ENCODE data around the gene CA10. TPM values are rescaled to one million over a fixed set of nuclear protein-coding genes. Genes with fewer than 3 reads are reported as not detected.

Gene CA10
- total and polyA plus RNA-seq, 4 donors, result not detected

DNA sequence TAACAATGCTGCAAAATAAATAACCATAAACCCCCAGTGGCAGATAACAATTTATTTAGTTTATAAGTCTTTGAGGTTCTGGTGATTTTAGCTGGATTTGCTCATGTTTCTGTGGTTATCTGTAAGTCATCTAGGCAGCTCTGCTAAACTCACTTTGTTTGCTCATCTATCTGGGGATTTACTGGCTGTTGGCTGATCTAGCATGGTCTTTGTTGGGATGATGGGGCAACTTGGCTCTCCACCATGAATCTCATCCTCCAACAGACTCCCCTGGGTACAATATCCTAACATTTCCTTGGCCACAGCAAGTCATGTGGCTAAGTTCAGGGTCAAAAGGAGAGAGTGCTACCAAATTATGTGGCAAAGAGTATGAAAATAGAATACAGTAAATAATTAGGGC lies 359.3 kb downstream of the CA10 start:
- ATAC-seq (ENCODE audit: low FRiP score) (no peak), DNase-seq (no peak)
- Histone ChIP-seq H3K4me1 (ENCODE audit: control insufficient read depth in 1 of 2, insufficient read depth in 2 of 2, low read length in 2 of 2) (no peaks in the 10 kb centered on the region), H3K27ac (ENCODE audit: low read depth in 1 of 2, low read length in 2 of 2) (no peak overlapping the region), H3K27me3 (ENCODE audit: control insufficient read depth in 1 of 2, insufficient read depth in 2 of 2, low read length in 1 of 2) (peaks cover 0 to 1% of the 10 kb centered on the region in 2 donors), H3K4me3 (ENCODE audit: low read length in 2 of 2) (no peak overlapping the region), H3K9me3 (ENCODE audit: control insufficient read depth, low read length) (no peaks in the 10 kb centered on the region), H3K36me3 (ENCODE audit: control insufficient read depth in 1 of 2, insufficient read depth in 2 of 2, low read length in 1 of 2) (no peaks in the 10 kb centered on the region)
- intact Hi-C loops (cut with DNase I), result no loop called here

DNA sequence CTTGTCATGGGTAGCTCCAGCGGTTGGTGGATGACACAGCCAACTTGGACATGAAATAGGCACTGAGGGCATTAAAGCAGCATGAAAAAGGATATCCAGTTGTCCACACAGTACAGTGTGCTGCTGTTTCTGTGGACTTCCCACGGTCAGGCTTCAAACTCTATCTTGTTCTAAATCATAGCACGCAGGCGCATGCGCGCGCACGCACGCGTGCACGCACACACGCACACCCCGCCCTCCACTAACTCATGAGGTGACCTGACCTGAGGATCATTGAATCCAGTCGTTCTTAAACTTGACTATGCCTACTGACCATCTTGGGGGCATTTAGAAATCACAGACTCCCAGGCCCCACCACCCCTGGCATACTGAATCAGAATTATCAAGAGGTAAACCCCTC lies 361.4 kb downstream of the CA10 start:
- H3K27me3 ChIP-seq (ENCODE audit: control insufficient read depth in 1 of 2, insufficient read depth in 2 of 2, low read length in 1 of 2), result peaks cover 0 to 1% of the 10 kb centered on the region in 2 donors
- intact Hi-C loops (cut with DNase I), result no loop called here
- H3K27ac ChIP-seq (ENCODE audit: low read depth in 1 of 2, low read length in 2 of 2), result no peak overlapping the region
- WGBS, 2 donors, result 93 to 94% methylated on average over 14 of the region's 14 CpGs
- no peak overlapping the region for H3K4me3 ChIP-seq (ENCODE audit: low read length in 2 of 2)
- ATAC-seq (ENCODE audit: low FRiP score) (no peak), DNase-seq (no peak)
- H3K4me1 ChIP-seq (ENCODE audit: control insufficient read depth in 1 of 2, insufficient read depth in 2 of 2, low read length in 2 of 2), result no peaks in the 10 kb centered on the region
- no peaks in the 10 kb centered on the region for H3K36me3 ChIP-seq (ENCODE audit: control insufficient read depth in 1 of 2, insufficient read depth in 2 of 2, low read length in 1 of 2)
- peaks cover 2% of the 10 kb centered on the region for H3K9me3 ChIP-seq (ENCODE audit: control insufficient read depth, low read length)

DNA sequence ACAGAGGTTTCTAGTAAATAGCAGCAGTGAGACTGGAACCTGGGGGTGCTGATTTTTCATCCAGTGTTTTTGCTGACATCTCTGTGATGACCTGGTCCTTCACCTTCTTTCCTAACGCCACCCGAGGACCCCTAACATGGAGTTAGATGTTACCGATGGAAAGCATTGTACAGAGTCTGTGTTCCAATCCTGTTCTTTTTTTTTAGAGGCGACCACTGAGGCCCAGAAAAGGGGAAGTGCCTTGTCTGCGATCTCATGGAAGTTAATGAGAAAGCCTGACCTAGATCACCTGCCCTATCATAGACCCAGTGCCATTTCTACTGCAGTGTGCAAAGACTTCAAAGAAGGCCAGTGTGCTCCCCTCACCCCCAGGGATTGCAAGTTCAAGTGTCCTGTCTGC lies 362.5 kb downstream of the CA10 start:
- WGBS, 2 donors, result 90% methylated on average over 5 of the region's 5 CpGs
- Histone ChIP-seq H3K27ac (ENCODE audit: low read depth in 1 of 2, low read length in 2 of 2) (no peak overlapping the region), H3K36me3 (ENCODE audit: control insufficient read depth in 1 of 2, insufficient read depth in 2 of 2, low read length in 1 of 2) (no peaks in the 10 kb centered on the region), H3K27me3 (ENCODE audit: control insufficient read depth in 1 of 2, insufficient read depth in 2 of 2, low read length in 1 of 2) (peaks cover 0 to under 1% of the 10 kb centered on the region in 2 donors), H3K4me3 (ENCODE audit: low read length in 2 of 2) (no peak overlapping the region), H3K9me3 (ENCODE audit: control insufficient read depth, low read length) (peaks cover 2% of the 10 kb centered on the region), H3K4me1 (ENCODE audit: control insufficient read depth in 1 of 2, insufficient read depth in 2 of 2, low read length in 2 of 2) (no peaks in the 10 kb centered on the region)
- ATAC-seq (ENCODE audit: low FRiP score) (no peak), DNase-seq (no peak)
- intact Hi-C loops (cut with DNase I), result no loop called here

DNA sequence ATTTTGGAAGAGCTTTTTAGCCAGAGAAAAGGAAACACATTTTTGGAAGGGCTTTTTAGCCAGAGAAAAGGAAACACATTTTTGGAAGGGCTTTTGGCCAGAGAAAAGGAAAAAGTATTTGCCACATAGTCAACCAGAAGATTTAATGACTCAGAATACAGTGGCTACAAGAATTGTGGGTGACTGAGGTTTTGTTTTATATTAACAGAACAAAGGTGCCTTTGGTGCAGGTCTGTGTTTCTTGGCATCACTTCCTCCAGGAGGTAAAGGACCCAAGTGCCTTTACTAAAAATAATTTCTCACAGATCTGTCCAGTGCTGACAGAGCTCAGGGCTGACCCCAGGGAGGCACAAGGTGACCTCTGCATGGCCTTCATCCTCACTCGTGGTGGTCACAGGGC lies 363.1 kb downstream of the CA10 start:
- ATAC-seq (ENCODE audit: low FRiP score) (no peak), DNase-seq (no peak)
- Histone ChIP-seq H3K36me3 (ENCODE audit: control insufficient read depth in 1 of 2, insufficient read depth in 2 of 2, low read length in 1 of 2) (no peaks in the 10 kb centered on the region), H3K27me3 (ENCODE audit: control insufficient read depth in 1 of 2, insufficient read depth in 2 of 2, low read length in 1 of 2) (no peaks in the 10 kb centered on the region), H3K9me3 (ENCODE audit: control insufficient read depth, low read length) (peaks cover 2% of the 10 kb centered on the region), H3K4me3 (ENCODE audit: low read length in 2 of 2) (no peak overlapping the region), H3K27ac (ENCODE audit: low read depth in 1 of 2, low read length in 2 of 2) (no peak overlapping the region), H3K4me1 (ENCODE audit: control insufficient read depth in 1 of 2, insufficient read depth in 2 of 2, low read length in 2 of 2) (no peaks in the 10 kb centered on the region)
- intact Hi-C loops (cut with DNase I), result no loop called here
- WGBS, 2 donors, result 15 to 25% methylated on average over 1 of the region's 1 CpG

DNA sequence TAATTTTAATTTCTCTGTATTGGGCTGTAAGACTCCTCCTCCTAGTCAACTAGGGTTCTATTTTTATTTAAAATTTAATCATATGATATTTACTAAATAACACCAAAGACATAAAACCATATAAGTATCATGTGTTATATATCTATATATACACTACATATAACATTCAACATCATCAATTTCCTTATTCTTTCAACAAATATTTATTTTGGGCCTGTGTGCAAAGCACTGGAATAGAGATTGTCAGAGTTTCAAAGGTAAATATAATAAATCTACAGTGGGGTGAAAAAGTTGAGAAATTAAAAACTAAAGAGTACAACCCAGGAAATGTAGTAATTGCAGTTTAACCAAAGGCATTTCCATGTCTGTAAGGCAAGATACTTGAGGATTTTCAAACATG lies 364.0 kb downstream of the CA10 start:
- H3K9me3 ChIP-seq (ENCODE audit: control insufficient read depth, low read length), result peaks cover 2% of the 10 kb centered on the region
- DNase-seq (no peak), ATAC-seq (ENCODE audit: low FRiP score) (no peak)
- no peaks in the 10 kb centered on the region for H3K4me1 ChIP-seq (ENCODE audit: control insufficient read depth in 1 of 2, insufficient read depth in 2 of 2, low read length in 2 of 2)
- no peak overlapping the region for H3K27ac ChIP-seq (ENCODE audit: low read depth in 1 of 2, low read length in 2 of 2)
- H3K27me3 ChIP-seq (ENCODE audit: control insufficient read depth in 1 of 2, insufficient read depth in 2 of 2, low read length in 1 of 2), result no peaks in the 10 kb centered on the region
- H3K36me3 ChIP-seq (ENCODE audit: control insufficient read depth in 1 of 2, insufficient read depth in 2 of 2, low read length in 1 of 2), result no peaks in the 10 kb centered on the region
- intact Hi-C loops (cut with DNase I), result no loop called here
- no peak overlapping the region for H3K4me3 ChIP-seq (ENCODE audit: low read length in 2 of 2)

DNA sequence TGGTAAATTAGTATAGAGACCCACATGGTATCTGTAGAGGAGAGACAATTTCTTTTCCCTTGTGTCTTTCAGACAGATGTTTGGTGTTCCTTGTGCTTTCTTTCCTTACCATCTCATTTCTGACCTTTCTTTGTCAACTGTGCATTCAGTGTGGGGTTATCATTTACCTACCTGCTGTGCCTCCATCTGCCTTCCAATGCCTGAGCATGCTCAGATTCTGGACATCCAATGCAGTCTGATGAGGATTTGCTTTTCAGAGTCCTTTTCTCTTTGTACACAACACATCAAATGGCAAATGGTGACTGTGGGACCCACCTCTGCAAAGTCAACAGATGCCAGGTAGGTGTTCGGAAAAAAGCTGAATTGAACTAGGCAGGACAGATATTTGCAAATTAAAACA lies 364.8 kb downstream of the CA10 start:
- no peaks in the 10 kb centered on the region for H3K36me3 ChIP-seq (ENCODE audit: control insufficient read depth in 1 of 2, insufficient read depth in 2 of 2, low read length in 1 of 2)
- ATAC-seq (ENCODE audit: low FRiP score), result no peak
- intact Hi-C loops (cut with DNase I), result no loop called here

DNA sequence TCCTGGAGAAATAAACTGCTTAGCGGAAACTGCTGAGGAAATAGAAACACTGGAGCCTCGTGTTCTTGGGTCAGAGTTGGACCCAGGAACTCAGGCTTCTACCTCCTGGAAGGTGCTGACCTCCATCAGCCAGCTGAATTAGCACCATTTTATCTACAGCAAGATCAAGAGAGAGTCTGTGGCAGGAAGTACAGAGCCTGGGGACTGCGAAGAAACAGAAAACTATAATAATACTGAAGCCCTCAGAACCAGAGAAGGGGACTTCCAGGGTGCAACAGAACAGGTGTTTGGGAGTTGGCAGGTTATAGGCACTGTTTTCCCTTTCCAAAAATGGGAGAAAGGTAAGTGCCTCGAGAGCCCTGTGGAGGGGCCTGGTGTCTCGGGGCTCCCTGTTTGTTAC lies 379.7 kb downstream of the CA10 start:
- no peak overlapping the region for H3K4me3 ChIP-seq (ENCODE audit: low read length in 2 of 2)
- intact Hi-C loops (cut with DNase I), result loop anchor here in 1 of 2 donors (10.0 kb wide), 1 partner anchor 326 kb away; no protein-coding TSS in a partner anchor
- 66 to 70% methylated on average over 5 of the region's 5 CpGs for WGBS, 2 donors
- no peaks in the 10 kb centered on the region for H3K4me1 ChIP-seq (ENCODE audit: control insufficient read depth in 1 of 2, insufficient read depth in 2 of 2, low read length in 2 of 2)
- H3K9me3 ChIP-seq (ENCODE audit: control insufficient read depth, low read length), result peaks cover 3% of the 10 kb centered on the region
- no peak for DNase-seq
- no peaks in the 10 kb centered on the region for H3K36me3 ChIP-seq (ENCODE audit: control insufficient read depth in 1 of 2, insufficient read depth in 2 of 2, low read length in 1 of 2)
- H3K27me3 ChIP-seq (ENCODE audit: control insufficient read depth in 1 of 2, insufficient read depth in 2 of 2, low read length in 1 of 2), result no peaks in the 10 kb centered on the region
- no peak overlapping the region for H3K27ac ChIP-seq (ENCODE audit: low read depth in 1 of 2, low read length in 2 of 2)
- ATAC-seq (ENCODE audit: low FRiP score), result no peak

More for the DNA sequence above, 364.8 kb downstream of the CA10 start:
- DNase-seq, result no peak
- peaks cover 2% of the 10 kb centered on the region for H3K9me3 ChIP-seq (ENCODE audit: control insufficient read depth, low read length)
- no peak overlapping the region for H3K4me3 ChIP-seq (ENCODE audit: low read length in 2 of 2)
- no peaks in the 10 kb centered on the region for H3K4me1 ChIP-seq (ENCODE audit: control insufficient read depth in 1 of 2, insufficient read depth in 2 of 2, low read length in 2 of 2)
- H3K27ac ChIP-seq (ENCODE audit: low read depth in 1 of 2, low read length in 2 of 2), result no peak overlapping the region
- no peaks in the 10 kb centered on the region for H3K27me3 ChIP-seq (ENCODE audit: control insufficient read depth in 1 of 2, insufficient read depth in 2 of 2, low read length in 1 of 2)
- WGBS, 2 donors, result 94 to 95% methylated on average over 1 of the region's 1 CpG

DNA sequence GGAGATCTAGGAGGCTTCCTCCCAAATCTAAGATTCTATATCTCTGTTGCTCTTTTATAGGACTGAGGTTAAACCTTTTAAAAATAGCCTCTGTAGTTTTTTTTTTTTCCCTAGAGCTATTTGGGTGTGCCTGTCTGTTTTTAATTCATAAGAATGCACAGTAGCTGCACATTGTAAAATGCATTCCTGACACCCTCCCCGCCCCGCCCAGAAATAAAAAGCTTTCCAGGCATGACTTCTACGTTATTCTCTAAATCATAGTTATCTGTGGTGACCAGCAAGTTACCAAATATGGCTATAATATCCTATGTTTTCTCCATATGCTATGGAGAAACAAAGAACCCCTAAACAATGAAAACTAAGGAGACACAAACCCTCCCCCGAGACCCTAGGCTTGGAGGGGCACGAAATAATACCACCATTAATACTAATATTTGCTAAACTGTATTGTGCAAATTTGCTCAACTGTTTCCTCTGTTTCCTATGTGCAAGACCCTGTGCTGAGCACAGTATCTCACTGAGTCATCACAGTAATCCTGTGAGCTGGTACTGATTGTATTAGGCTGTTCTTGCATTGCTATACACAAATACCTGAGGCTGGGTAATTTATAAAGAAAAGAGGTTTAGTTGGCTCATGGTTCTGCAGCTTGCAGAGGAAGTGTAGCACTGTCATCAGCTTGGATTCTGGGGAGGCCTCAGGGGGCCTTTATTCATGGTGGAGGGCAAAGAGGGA lies 388.3 kb downstream of the CA10 start:
- H3K9me3 ChIP-seq (ENCODE audit: control insufficient read depth, low read length), result no peaks in the 10 kb centered on the region

DNA sequence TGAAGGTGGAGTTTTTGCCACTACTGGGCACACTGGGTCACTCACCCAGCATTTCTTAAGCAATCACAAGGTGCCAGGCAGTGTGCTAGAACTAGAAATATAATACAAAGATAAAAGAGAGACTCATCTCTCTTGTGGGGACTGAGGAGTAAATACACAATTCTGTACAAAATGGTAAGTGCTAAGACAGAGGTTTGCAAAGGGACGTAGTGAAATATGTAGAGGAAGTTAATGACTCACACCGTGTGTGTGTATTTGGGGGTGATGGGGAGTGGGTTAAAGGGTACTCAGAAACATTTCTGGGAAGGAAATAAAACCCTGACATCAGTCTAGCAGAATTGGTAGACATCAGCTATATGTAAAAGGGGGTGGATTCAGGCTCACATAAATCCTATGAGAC lies 389.3 kb downstream of the CA10 start:
- ATAC-seq (ENCODE audit: low FRiP score), result no peak
- 48 to 59% methylated on average over 2 of the region's 2 CpGs for WGBS, 2 donors
- Histone ChIP-seq H3K9me3 (ENCODE audit: control insufficient read depth, low read length) (no peaks in the 10 kb centered on the region), H3K4me1 (ENCODE audit: control insufficient read depth in 1 of 2, insufficient read depth in 2 of 2, low read length in 2 of 2) (no peaks in the 10 kb centered on the region), H3K4me3 (ENCODE audit: low read length in 2 of 2) (no peak overlapping the region), H3K36me3 (ENCODE audit: control insufficient read depth in 1 of 2, insufficient read depth in 2 of 2, low read length in 1 of 2) (no peaks in the 10 kb centered on the region), H3K27ac (ENCODE audit: low read depth in 1 of 2, low read length in 2 of 2) (no peak overlapping the region), H3K27me3 (ENCODE audit: control insufficient read depth in 1 of 2, insufficient read depth in 2 of 2, low read length in 1 of 2) (no peaks in the 10 kb centered on the region)
- intact Hi-C loops (cut with DNase I), result loop anchor here in 1 of 2 donors (10.0 kb wide), 1 partner anchor 336 kb away; no protein-coding TSS in a partner anchor
- DNase-seq, result no peak

More for the DNA sequence above, 388.3 kb downstream of the CA10 start:
- no peaks in the 10 kb centered on the region for H3K27me3 ChIP-seq (ENCODE audit: control insufficient read depth in 1 of 2, insufficient read depth in 2 of 2, low read length in 1 of 2)
- WGBS, 2 donors, result 71 to 75% methylated on average over 5 of the region's 5 CpGs
- no peaks in the 10 kb centered on the region for H3K4me1 ChIP-seq (ENCODE audit: control insufficient read depth in 1 of 2, insufficient read depth in 2 of 2, low read length in 2 of 2)
- H3K27ac ChIP-seq (ENCODE audit: low read depth in 1 of 2, low read length in 2 of 2), result no peak overlapping the region
- DNase-seq, result no peak
- no peaks in the 10 kb centered on the region for H3K36me3 ChIP-seq (ENCODE audit: control insufficient read depth in 1 of 2, insufficient read depth in 2 of 2, low read length in 1 of 2)
- H3K4me3 ChIP-seq (ENCODE audit: low read length in 2 of 2), result no peak overlapping the region
- no peak for ATAC-seq (ENCODE audit: low FRiP score)
- intact Hi-C loops (cut with DNase I), result loop anchor here in 1 of 2 donors (10.0 kb wide), 1 partner anchor 335 kb away; no protein-coding TSS in a partner anchor
